Activated naive CD8-positive, alpha-beta T cell treated with anti-CD3 and anti-CD28 coated beads, Interleukin-2, amount 50 U/mL, for 16 hours (primary cell): ENCODE results near the gene CX3CR1.
"Not testable (repeated sequence)": the region's sequence is repeated elsewhere in the genome, so short reads cannot be mapped to it uniquely, and the experiment has no call there.

Experiments
- DNase-seq: peaks from one replicate; pipeline ENCODE4 v3.0.0-alpha.2; 2020; ENCODE audit warnings: low read depth, low spot score

CX3CR1 gene, protein sequence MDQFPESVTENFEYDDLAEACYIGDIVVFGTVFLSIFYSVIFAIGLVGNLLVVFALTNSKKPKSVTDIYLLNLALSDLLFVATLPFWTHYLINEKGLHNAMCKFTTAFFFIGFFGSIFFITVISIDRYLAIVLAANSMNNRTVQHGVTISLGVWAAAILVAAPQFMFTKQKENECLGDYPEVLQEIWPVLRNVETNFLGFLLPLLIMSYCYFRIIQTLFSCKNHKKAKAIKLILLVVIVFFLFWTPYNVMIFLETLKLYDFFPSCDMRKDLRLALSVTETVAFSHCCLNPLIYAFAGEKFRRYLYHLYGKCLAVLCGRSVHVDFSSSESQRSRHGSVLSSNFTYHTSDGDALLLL

DNA sequence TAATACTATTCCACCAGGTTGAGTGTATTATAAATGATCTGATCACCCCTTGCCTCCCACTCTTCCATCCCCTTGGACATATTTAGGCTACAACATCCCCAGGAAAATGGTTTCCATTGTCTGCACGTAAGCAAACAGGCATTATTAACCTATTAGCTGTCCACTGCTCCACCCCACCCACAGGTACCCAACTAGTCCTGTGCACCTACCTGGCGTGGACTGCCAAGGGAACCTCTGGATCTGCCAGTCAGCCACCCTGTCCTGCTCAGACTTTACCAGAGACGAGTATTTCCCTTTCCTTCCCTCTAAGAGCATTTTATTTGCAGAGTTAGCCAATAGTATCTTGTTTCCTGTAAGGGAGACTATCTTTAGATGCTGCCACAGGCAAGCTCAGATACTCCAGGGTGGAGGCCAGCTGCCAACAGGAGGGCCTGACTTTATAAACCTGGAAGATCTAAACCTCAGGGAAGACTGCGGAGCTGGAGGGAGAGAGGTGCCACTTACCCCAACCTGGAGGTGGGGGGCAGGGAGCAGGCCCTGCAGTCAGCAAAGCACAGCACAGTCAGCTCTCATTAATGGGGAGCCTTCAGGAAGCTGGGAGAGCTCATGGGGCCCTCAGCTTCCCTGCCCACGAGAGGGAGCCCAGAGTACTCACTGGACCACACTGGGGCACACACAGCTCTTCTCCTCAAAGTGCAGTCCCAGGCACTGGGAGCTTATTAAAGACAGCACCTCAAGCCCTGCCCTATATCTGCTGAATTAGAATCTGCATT is at the start of gene CX3CR1:
CX3CR1 (minus strand) TSS at position 292 of the 773 bp plus-strand sequence. CDS start 13,527 bp downstream, outside the sequence.
- DNase-seq, result no peak

DNA sequence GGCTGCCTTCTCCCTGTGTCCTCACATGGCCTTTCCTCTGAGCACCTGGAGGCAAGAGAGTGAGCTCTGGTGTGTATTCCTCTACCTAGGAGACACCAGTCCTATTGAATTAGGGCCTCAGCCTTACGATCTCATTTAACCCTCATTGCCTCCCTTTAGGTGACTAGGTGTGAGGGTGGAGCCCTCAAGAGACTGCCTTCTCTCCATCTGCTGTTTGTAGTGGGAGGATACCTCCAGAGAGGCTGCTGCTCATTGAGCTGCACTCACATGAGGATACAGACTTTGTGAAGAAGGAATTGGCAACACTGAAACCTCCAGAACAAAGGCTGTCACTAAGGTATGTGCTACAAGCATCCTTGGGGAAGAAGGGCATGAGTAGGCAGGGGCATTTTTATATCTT is 49.7 kb upstream of the CX3CR1 start, which contains the start of gene CCR8:
CCR8 (plus strand) TSS at position 217 of the 400 bp plus-strand sequence. CDS start 2,623 bp downstream, outside the sequence.
- no peak for DNase-seq

DNA sequence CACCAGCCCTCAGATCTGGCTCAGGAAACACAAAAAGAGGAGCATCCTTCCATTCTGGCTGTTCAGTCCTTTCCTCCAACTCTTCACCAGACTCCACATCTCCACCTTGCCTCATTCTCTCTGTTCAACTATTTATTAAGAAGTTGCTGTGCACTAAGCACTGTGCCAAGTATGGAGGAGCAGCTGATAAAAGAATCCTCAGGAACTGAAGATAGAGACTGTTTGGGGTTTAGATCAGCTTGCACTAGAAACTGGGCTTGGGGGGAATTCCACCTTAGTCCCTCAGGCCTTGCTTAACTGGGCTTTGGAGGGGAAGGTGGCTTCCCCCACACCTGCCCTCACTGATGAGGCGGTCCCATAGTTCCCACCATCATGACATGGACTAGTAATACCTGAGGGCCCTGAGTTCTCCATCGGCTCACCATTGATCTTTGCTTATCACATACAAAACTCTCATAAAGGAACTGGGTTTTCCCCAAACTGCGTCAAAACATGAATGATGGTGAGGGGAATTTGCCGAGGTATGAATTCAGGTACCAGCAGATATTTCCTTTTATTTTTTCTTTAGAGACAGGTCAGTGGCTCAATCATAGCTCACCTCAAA is 48.0 kb upstream of the CX3CR1 start:
- no peak for DNase-seq

DNA sequence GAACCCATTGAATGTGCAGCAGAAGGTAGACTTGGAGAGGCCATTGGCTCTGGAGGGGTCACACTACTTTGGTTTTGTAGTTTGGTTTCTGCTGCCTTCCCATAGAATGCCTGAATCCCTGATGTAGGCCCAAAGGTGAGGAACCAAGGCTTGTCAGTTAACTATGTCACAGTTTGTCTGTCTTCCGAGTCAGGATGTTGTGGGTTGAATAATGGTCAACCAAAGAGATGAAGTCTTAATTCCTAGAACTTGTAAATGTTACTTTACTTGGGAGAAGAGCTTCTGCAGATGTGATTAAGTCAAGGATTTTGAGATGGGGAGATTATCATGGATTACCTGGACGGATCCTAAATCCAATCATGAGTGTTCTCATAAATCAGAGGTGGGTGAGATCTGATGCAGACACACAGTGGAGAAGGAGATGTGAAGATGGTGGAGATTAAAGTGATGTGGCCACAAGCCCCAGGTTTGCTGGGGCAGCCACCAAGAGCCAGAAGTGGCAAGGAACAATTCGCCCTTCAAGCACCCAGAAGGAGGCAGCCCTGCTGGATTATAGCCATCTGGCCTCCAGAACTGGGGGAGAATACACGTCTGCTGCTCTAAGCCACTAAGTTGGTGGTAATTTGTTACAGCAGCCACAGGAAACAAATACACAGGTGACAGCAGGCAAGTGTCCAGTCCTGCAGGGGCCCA is 47.4 kb upstream of the CX3CR1 start:
- DNase-seq, result no peak

DNA sequence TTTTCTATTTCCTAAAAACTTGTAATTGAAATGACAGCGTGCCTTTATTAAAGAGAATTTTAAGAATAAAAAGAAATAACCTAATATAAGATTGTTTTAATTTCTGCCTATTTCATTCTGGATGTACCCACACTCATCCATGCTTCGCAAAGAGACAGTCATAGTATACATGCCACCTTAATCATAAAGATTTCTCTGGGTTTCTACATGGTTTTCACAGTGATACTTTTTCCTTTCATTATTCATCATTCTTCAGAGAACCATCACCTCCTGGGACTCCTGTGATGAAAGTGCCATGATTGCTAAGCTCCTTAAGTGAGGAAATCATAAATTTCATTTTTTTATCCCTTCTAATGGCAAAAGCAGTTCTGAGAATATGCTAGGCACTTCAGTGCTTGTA is 45.4 kb upstream of the CX3CR1 start:
- DNase-seq, result no peak

DNA sequence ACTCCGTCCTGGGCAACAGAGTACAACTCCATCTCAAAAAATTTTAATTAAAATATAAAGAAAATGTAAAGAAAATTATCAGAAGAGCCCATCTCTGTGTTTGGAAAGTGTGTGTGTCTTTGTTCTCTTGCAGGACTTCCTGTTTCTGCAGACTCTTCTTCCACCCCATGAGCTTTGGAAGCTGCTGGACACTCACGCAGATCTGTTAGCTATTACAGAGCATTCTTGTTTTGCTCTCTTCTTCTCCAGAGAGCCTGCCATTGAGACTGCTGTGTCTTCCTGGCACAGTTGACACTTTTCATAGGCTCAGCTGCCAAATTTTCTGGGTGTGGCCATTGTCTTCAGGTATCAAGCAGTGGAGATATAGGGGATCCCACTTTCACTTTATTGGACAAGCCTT is 43.7 kb upstream of the CX3CR1 start:
- no peak for DNase-seq

DNA sequence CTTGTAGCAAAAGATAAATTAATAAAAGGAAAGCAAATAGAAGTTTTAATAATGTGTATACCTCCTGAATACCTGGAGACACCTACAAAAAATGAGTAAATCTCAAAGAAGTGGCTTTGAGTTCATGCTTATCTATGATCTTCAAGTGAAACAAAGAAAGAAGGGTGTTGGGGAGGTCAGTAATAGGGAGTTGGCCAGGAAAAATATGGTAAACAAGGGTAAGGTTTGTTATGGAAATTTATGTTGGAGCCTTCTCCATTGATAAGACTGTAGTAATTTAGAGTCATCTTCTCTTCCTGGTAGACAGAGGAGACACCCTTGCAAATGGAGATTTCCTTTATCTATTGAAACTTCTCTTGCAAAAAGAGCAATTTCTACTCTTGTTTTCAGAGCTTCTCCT is 43.1 kb upstream of the CX3CR1 start:
- DNase-seq, result no peak

DNA sequence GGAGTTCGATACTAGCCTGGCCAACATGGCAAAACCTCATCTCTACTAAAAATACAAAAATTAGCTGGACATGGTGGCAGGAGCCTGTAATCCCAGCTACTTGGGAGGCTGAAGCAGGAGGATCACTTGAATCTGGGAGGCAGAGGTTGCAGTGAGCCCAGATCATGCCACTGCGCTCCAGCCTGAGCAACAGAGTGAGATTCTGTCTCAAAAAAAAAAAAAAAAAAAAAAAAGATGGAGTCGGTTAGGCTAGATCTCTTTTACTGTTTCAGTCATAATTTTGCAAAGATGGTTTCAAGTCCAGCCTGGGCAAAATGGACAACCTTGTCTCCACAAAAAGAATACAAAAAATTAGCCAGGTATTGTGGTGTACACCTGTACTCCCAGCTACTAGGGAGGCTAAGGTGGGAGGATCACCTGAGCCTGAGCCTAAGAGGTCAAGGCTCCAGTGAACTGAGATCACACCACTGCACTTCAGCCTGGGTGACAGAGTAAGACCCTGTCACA is 42.4 kb upstream of the CX3CR1 start:
- DNase-seq, result not testable (repeated sequence)

DNA sequence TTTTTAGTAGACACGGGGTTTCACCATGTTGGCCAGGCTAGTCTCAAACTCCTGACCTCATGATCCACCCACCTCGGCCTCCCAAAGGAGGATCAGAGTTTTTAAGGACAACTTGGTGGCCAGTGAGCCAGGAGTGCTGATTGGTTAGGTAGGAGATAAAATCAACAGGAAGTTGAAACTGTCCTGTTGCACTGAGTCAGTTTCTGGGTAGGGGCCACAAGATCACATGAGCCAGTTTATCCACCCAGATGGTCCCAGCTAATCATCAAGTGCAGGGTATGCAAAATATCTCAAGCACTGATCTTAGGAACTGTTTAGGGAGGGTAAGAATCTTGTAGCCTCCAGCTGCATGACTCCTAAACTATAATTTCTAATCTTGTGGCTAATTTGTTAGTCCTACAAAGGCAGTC is 41.7 kb upstream of the CX3CR1 start:
- not testable (repeated sequence) for DNase-seq

DNA sequence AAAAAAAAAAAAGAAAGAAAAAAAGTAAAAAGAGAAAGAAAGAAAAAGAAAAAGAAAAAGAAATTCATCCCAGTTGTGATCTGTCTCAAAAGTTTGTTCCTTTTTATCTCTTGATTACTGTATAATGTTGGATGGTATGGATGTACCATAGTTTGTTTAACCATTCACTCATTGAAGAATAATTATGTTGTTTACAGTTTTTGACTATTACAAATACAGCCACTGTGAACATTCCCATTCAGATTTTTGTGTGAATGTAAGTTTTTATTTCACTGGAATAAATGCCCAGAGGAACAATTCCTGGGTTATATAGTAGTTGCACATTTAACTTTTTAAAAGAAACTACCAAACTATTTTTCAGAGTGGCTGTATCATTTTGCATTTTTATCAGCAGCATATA is 39.4 kb upstream of the CX3CR1 start:
- DNase-seq, result no peak

DNA sequence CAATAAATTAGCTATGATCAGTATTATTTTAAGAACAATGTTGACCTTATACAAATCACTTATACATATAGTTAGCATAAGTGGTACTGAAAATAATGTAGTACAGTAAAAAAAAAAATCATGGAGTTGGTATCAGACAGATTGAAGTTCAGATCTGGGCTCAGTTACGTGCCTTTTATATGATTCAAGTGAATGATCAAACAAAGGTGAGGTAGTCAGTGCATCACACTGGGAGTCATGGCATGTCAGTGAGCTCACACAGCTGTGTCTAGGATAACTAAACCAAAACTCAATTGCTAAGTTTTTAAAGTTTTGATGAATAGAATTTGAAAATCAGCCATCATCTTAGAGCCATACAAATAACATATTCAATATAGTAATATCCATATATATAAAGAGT is 38.5 kb upstream of the CX3CR1 start:
- no peak for DNase-seq

DNA sequence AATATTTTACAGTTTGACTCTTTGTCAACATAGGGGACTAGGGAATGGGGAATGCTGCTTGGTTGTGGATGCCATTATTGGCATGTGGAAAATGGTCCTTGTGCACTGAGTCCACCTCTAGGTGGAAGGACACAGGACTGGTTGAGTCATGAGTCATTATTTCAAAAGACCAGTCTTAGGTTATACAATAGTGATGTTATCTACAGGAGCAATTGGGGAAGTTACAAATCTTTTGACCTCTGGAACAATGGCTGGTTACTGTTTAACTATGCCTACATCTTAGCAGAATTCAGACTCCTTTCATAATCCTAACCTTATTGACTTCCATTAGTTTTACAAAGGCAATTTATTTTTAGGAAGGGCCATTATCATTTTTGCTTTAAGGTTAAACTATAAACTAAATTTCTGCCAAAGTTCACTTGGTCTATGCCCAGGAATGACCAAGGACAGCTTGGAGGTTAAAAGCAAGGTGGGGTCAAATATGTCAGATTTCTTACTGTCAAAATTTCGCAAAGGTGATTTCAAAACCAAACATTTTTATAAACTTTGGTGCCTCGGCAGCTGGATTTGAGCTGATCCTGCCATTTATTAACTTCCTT is 37.8 kb upstream of the CX3CR1 start:
- no peak for DNase-seq

DNA sequence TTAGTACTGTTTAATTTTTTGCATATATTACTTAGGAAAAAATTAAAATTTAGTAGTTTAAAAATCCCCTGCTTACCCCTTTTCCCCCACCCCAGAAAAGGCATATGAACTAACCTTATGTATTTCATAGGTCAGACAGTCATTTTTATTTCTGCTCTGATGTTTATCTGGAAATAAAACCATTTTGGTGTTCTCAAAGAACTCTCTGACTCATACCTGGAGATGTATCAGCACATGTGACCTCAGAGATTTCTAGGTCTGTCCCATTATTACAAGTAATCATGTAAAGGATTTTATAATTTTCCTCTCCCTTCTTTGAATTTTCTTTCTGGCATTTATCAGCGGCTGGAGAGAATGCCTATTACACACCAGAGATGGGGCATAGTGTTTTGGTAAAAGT is 35.6 kb upstream of the CX3CR1 start:
- no peak for DNase-seq

DNA sequence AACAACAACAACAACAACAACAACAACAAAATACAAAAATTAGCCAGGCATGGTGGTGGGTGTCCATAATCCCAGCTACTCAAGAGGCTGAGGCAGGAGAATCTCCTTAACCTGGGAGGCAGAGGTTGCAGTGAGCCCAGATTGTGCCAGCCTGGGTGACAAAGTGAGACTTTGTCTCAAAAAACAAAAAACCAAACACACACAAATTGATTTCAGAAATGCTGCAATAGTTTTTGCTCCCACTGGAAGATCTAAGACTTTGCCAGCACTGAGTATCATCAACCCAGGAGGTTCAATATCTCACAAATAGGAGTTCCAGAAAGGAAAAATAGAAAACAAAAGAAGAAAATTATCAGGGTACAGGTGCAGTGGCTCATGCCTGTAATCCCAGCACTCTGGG is 33.5 kb upstream of the CX3CR1 start:
- DNase-seq, result no peak

DNA sequence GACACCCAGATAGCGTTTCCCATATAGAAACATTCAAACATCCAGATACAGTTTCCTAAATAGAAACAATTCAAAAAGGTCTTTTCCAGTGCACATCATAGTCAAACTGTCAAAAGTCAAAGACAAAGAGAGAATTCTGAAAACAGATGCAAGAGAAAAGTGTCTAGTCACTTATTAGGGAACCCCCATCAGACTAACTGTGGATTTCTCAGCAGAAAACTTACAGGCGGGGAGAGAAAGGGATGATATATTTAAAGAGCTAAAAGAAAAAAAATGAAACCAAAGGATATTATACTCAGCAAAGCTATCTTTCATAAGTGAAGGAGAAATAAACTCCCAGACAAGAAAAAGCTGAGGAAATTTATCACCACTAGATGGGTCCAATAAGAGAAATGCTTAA is 22.3 kb upstream of the CX3CR1 start:
- no peak for DNase-seq

DNA sequence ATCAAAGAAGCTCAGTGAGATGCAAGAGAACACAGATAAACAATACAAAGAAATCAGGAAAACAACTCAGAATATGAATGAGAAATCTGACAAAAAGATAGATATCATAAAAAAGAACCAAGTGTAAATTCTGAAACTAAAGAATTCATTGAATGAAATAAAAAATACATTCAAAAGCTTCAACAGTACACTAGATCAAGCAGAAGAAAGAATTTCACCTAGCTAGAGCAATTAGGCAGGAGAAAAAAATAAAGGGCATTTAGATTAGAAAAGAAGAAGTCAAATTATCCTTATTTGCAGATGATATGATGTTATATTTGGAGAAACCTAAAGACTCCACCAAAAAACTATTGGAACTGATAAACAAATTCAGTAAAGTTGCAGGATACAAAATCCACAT is 19.4 kb upstream of the CX3CR1 start:
- DNase-seq, result no peak

DNA sequence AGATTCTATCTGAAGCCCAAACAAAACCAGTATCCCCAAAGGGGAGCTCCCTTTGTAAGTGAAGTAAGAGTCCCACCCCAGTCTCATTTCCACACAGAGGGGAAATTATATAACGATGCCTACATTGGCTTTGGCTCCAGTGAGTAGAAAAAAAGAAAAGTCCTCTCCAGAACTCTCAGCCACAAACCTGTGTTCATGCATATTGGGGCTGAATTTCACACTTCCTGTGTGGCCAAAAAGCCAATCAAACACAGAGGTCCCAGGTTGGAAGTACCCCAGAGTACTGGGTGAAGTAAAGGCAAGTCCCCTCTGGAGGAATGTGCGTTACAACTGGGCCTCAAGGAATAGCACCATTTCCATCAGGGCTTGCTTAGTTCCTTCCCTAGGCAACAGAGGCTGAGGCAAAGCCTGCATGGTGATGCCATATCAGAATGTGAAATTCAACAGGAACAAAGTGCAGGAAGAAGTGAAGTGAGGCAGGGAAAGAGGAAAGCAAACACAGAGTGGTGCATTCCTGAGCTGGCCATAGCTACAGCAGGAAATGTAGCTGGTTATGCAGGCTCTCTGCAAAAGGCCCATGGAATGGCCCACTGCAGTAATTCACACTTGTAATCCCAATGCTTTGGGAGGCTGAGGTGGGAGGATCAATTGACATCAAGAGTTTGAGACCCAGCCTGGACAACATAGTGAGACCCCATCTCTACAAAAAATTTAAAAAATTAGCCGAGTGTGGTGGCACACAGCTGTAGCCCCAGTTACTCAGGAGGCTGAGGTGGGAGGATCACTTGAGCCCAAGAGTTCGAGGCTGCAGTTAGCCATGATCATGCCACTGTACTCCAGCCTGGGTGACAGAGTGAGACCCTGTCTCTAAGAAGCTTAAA is 16.6 kb upstream of the CX3CR1 start:
- DNase-seq, result no peak

DNA sequence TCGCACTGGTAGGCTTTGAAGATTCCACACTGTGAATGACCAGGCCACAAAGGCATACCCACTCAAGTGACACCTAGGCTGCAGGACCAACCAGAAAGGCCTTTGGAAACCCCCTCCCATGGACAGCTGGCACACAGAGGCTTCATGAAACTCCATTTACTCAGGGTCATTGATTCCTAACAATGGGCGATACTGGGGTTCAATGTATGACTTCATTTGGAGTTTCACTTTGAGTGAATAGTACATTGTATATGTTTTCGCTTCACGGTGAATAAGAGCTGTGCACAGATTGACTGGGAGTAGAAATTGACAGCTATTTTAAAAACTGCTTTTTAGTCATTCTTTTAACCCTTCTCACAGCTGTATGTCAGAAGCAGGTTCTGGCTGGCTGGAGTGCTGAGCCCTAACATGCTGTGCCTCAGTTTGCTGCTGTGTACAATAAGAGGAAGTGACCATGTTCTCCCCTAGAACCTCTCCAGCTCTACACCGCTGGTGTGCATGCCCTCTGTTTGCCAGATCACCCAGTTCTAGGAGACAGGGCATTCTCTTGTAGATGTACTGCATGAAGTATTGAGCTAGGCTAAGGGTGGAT is 15.4 kb upstream of the CX3CR1 start:
- no peak for DNase-seq

DNA sequence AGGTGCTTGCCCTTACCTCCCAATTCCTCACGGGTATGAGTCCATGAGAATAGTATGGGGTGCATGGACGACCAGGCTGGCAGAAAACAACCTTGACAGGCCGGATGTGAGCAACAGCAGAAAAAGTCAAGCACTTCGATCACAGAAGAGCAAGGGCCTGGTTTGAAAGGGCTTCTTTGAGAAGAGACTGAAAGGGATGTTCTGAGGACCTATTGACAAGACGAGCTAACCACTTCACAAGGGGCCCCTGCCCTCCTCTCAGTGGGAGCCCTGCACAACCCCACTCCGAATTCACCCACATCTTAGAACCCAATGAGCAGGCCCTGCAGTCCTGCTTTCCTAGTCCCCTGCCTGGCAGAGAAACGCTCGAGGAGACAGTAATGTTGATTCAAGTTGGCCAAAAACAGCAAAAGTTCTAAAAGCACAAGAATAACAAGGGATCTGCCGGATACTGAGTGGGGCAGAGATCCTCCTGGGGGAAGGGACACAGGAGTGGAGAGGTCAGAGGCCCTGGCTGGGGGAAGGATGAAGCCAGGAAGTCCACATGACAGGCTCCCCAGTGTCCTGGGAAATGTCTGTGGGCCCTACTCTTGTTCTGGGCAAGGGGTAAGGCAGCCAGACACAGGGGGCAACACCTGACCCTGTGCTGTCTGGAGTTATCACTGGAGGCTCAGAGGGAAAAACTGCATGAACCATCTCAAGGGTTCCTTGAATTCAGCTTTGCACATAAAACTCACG is 14.8 kb upstream of the CX3CR1 start:
- no peak for DNase-seq
